ENCODE data around the gene DYRK3. TPM values are rescaled to one million over a fixed set of nuclear protein-coding genes. Genes with fewer than 3 reads are reported as not detected.
A peak's percentile ranks its signal among the peaks of the same experiment; 100 is the strongest.

DYRK3 gene
- total and polyA plus RNA-seq, 8 donors = 1.2 to 21.9 (median 2.9) TPM; not detected in 1

DNA sequence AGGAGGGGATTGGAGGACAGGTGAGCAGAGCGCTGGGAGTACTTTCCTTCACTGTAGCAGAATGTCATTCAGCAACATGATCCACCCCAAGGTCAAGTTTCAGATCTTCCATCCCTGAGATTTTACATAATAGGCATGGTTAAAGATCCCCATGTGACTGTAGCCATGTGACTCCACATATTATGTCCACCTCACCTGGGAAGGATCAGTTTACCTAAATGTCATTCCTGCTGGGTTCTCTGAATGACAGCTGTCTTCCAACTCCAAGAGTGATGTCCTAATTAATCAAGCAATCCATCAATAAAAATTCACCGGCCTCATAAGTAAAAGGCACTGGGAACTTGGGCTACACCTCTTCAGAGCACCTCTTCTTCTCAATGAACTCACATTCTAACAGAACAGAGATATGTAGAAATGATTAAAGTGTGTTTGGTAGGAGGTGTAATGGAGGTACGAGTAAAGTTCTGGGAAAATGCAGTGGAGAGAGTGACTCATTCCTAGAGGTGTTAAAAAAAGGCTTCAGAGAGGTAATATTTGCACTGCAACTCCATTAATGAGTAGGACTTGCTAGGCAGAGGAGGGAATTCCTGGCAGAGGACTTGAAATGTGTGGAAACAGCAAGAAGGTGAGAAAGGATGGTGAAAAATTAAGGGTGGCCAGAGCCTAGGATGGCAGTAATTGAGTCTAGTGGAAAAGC lies 27.2 kb downstream of the DYRK3 start:
- no peaks in the 10 kb centered on the region for H3K27me3 ChIP-seq
- WGBS, 5 donors = 58 to 71% (median 68%) methylated on average over 3 of the region's 3 CpGs
- no peaks in the 10 kb centered on the region for H3K36me3 ChIP-seq
- DNase-seq = no peak
- intact Hi-C loops (cut with DNase I; ENCODE audit: low total_unique reads) = loop anchor here (10.0 kb wide), 1 partner anchor 168 kb away; no protein-coding TSS in a partner anchor
- H3K9me3 ChIP-seq = no peaks in the 10 kb centered on the region
- no peak overlapping the region for H3K27ac ChIP-seq
- TF ChIP-seq POLR2AphosphoS5 (IDR thresholded peaks at IDR 0.05) (peak in 1 of 3 donors; percentile 5), POLR2A (IDR thresholded peaks at IDR 0.05) (no peak), EP300 (IDR thresholded peaks at IDR 0.05) (no peak)
- TF ChIP-seq, protein P1, sequence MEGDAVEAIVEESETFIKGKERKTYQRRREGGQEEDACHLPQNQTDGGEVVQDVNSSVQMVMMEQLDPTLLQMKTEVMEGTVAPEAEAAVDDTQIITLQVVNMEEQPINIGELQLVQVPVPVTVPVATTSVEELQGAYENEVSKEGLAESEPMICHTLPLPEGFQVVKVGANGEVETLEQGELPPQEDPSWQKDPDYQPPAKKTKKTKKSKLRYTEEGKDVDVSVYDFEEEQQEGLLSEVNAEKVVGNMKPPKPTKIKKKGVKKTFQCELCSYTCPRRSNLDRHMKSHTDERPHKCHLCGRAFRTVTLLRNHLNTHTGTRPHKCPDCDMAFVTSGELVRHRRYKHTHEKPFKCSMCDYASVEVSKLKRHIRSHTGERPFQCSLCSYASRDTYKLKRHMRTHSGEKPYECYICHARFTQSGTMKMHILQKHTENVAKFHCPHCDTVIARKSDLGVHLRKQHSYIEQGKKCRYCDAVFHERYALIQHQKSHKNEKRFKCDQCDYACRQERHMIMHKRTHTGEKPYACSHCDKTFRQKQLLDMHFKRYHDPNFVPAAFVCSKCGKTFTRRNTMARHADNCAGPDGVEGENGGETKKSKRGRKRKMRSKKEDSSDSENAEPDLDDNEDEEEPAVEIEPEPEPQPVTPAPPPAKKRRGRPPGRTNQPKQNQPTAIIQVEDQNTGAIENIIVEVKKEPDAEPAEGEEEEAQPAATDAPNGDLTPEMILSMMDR (IDR thresholded peaks at IDR 0.05) = no peak
- no peak overlapping the region for H3K4me3 ChIP-seq
- H3K4me1 ChIP-seq = peaks cover 29 to 52% (median 37%) of the 10 kb centered on the region in 4 donors

DNA sequence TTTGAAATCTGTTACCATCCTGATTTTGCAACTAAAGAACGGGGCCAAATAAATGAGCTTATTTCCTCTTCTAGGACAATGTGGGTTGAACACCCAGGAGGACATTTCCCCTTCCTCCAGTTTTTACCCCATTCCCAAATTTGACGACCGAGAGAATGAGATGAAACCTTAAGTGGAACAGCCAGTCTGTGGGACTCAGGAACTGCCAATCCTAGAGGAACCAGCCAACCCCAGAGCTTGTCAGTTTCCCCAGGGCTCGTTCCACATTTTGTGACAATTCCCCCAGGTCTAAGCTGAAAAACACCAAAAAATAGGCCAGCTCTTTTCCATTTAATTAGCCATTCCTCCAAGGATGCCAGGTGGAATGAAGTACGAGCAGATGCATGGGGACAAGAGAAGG lies 28.0 kb downstream of the DYRK3 start:
- TF ChIP-seq EP300 (IDR thresholded peaks at IDR 0.05) = no peak
- TF ChIP-seq POLR2AphosphoS5 (IDR thresholded peaks at IDR 0.05) = no peak
- TF ChIP-seq, protein P1 (IDR thresholded peaks at IDR 0.05) = no peak
- no peak for TF ChIP-seq POLR2A (IDR thresholded peaks at IDR 0.05)
- no peak for DNase-seq
- no peak overlapping the region for H3K27ac ChIP-seq
- WGBS, 5 donors = 56 to 76% (median 67%) methylated on average over 5 of the region's 5 CpGs
- H3K4me1 ChIP-seq = peaks cover 28 to 43% (median 32%) of the 10 kb centered on the region in 4 donors
- H3K4me3 ChIP-seq = no peak overlapping the region
- H3K27me3 ChIP-seq = no peaks in the 10 kb centered on the region
- no peaks in the 10 kb centered on the region for H3K36me3 ChIP-seq
- intact Hi-C loops (cut with DNase I; ENCODE audit: low total_unique reads) = loop anchor here (10.0 kb wide), 1 partner anchor 169 kb away; no protein-coding TSS in a partner anchor
- no peaks in the 10 kb centered on the region for H3K9me3 ChIP-seq

DNA sequence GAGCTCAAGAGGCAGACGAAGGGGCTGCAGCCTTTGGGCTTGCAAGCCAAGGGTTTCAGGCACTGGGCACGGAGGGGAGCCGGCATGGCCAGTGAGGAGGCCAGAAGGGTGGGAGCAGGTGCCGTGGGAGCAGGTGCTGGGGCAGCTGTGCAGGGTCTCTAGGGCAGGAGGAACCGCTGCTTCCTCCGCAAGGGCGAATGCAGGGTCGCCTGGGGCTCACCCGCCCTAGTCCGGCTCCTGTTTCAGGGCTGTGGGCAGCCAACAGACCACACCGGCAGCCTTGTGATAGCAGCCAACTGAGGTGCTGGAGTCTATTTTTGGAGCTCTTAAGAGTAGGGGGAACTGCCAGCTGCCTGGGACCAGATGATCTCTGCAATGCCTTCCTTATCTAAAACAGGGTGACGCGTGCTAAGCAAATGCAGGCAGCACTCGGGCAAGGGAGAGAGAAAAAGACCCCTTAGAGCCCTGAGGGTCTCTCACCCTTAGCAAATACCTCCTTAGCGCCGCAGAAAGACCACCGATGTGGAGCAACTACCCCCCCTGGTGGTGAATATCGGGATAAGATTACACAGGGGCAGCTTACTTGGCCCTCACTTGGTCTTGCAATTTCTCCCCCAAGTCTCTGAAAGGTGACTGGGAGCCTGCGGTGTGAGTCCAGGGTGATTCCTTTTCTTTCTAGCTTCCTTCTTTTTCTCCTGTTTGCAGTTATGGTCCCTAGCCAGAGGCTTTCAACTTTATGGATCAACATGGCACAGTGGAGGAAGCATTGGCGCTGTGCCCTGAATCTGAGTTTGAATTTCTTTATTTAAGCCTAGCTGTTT lies 28.7 kb downstream of the DYRK3 start:
- intact Hi-C loops (cut with DNase I; ENCODE audit: low total_unique reads) = loop anchor here (10.0 kb wide), 1 partner anchor 169 kb away; no protein-coding TSS in a partner anchor
- Histone ChIP-seq H3K4me3 (peak overlapping the region; percentile 5 to 20 (median 16)), H3K27me3 (no peaks in the 10 kb centered on the region), H3K4me1 (peaks cover 21 to 37% (median 26%) of the 10 kb centered on the region in 4 donors), H3K9me3 (no peaks in the 10 kb centered on the region), H3K27ac (no peak overlapping the region), H3K36me3 (no peaks in the 10 kb centered on the region)
- DNase-seq = peak; percentile 67 to 87
- no peak for TF ChIP-seq POLR2A (IDR thresholded peaks at IDR 0.05)
- TF ChIP-seq, protein P1 (IDR thresholded peaks at IDR 0.05) = peak in 6 of 7 experiments; percentile 14 to 97 (median 86)
- 10 to 19% (median 14%) methylated on average over 17 to 20 of the region's 20 CpGs for WGBS, 5 donors

- no peak for TF ChIP-seq EP300 (IDR thresholded peaks at IDR 0.05)
- no peak for TF ChIP-seq POLR2AphosphoS5 (IDR thresholded peaks at IDR 0.05)
- TF ChIP-seq, protein P1 (IDR thresholded peaks at IDR 0.05) = no peak
- TF ChIP-seq POLR2A (IDR thresholded peaks at IDR 0.05) = no peak
- H3K27ac ChIP-seq = no peak overlapping the region
- no peak for DNase-seq
- H3K4me1 ChIP-seq = peaks cover 16 to 31% (median 19%) of the 10 kb centered on the region in 4 donors
- H3K36me3 ChIP-seq = no peaks in the 10 kb centered on the region
- no peak overlapping the region for H3K4me3 ChIP-seq
- no peaks in the 10 kb centered on the region for H3K27me3 ChIP-seq
- 60 to 72% (median 71%) methylated on average over 6 of the region's 6 CpGs for WGBS, 5 donors
- intact Hi-C loops (cut with DNase I; ENCODE audit: low total_unique reads) = loop anchor here (5.0 to 10.0 kb wide), 2 partner anchors 32 to 170 kb away; no protein-coding TSS in a partner anchor
- H3K9me3 ChIP-seq = no peaks in the 10 kb centered on the region
Observed at GRCh38 chr1:206664740-206665139, 29.4 kb downstream of the DYRK3 start.

Measured in stomach (tissue), 9 donors.